HG03432 (cell line): ENCODE data around the gene ZNF534.
"Not testable (repeated sequence)": the region's sequence is repeated elsewhere in the genome, so short reads cannot be mapped to it uniquely, and the experiment has no call there.

Experiments
- ATAC-seq: cut with Tn5 transposase; IDR thresholded peaks from one replicate; pipeline ENCODE4 v1.9.1; 2021; ENCODE audit warnings: mild to moderate bottlenecking, moderate library complexity; ENCODE audit not compliant: unreplicated experiment

ZNF534 gene

DNA sequence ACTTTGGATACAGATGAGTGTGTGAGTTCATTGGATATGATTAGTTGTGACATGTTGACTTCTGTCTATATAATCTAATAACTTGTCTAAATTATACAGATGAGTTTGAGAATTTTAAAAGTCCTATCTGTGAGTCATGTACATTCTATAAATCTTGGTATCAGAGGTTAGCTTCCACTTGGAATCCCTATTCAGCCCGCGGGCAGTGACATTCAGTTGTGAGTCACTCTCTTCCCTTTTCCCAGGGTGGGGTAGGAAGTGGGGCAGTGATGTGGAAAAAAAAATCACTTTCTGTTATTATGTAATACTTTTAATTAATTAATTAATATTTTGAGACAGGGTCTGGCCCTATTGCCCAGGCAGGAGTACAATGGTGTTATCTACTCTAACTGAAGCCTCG is 65.6 kb downstream of the ZNF534 start:
- ATAC-seq = no peak

DNA sequence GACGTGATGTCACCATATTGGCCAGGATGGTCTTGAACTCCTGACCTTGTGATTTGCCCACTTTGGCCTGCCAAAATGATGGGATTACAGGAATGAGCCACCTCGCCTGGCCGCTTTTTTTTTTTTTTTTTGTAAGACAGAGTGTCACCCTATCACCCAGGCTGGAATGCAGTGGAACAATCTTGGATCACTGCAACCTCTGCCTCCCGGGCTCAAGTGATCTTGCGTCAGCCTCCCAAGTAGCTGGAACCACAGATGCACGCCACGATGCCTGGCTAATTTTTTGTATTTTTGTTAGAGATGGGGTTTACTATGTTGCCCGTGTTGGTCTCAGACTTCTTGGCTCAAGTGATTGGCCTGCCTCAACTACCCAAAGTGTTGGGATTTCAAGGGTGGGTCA is 69.6 kb downstream of the ZNF534 start:
- ATAC-seq = no peak

GRCh38 chr19:52500474-52500873 is 71.5 kb downstream of the ZNF534 start:
- not testable (repeated sequence) for ATAC-seq

DNA sequence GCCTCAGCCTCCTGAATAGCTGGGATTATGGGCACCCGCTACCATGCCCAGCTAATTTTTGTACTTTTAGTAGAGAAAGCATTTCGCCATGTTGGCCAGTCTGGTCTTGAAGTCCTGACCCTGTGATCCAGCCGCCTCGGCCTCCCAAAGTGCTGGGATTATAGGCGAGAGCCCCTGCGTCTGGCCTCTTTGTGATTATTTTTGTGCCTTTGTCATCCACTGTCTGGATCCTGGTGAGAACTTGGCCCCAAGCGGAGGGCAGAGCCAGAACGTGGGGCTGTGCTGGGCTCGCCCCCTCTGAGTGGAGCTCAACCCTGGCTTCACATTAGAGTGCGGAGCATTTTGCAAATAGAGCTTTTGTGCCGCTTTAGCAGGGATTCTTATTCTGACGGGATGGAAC is 72.0 kb downstream of the ZNF534 start:
- not testable (repeated sequence) for ATAC-seq
